WTC11 (cell line): ENCODE data around the gene SDHAF1.

Source experiments
- FOXK1 ChIP-seq: sonication (generic); formaldehyde crosslinking; IDR thresholded peaks from 2 replicates; pipeline ENCODE4 v1.8.0; 2022; ENCODE audit warnings: mild to moderate bottlenecking, moderate library complexity, missing genetic modification reagents
- FOXP1 ChIP-seq: sonication (generic); formaldehyde crosslinking; IDR thresholded peaks from 2 replicates; pipeline ENCODE4 v1.8.0; 2022; ENCODE audit warnings: missing genetic modification reagents, mild to moderate bottlenecking, moderate library complexity, borderline replicate concordance
- NFE2L1 ChIP-seq: sonication (generic); formaldehyde crosslinking; IDR thresholded peaks from 2 replicates; pipeline ENCODE4 v1.8.1; 2023; ENCODE audit warnings: missing genetic modification reagents
- SP1 ChIP-seq: sonication (generic); formaldehyde crosslinking; conservative IDR thresholded peaks from 2 replicates; pipeline ENCODE4 v1.8.1; 2022; ENCODE audit warnings: missing genetic modification reagents
- ZMAT4 ChIP-seq: fragments of 250-450 bp; sonication (Bioruptor Pico); IDR thresholded peaks from 2 replicates; pipeline ENCODE4 v1.9.0; 2021; ENCODE audit warnings: mild to moderate bottlenecking
- ZNF532 ChIP-seq: fragments of 250-450 bp; sonication (Bioruptor Pico); IDR thresholded peaks from 2 replicates; pipeline ENCODE4 v1.9.0; 2021; ENCODE audit warnings: mild to moderate bottlenecking, borderline replicate concordance
- TF ChIP-seq, protein P1 (sequence below): sonication (generic); formaldehyde crosslinking; IDR thresholded peaks from 2 replicates; pipeline ENCODE4 v1.8.0; 2022; ENCODE audit warnings: mild to moderate bottlenecking, missing genetic modification reagents
- TF ChIP-seq, protein P2 (sequence below): fragments of 200-600 bp; IDR thresholded peaks from 2 replicates; pipeline ENCODE4 v1.8.0; 2022; ENCODE audit warnings: antibody characterized with exemption
- TF ChIP-seq, protein P3 (sequence below): fragments of 250-450 bp; sonication (Bioruptor Pico); IDR thresholded peaks from 2 replicates; pipeline ENCODE4 v1.8.0; 2021; ENCODE audit warnings: mild to moderate bottlenecking

GRCh38 chr19:35993923-35994598, 927 bp upstream of the SDHAF1 start:
- TF ChIP-seq, protein P1, sequence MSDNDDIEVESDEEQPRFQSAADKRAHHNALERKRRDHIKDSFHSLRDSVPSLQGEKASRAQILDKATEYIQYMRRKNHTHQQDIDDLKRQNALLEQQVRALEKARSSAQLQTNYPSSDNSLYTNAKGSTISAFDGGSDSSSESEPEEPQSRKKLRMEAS (CRISPR knock-in tag), result no peak
- TF ChIP-seq, protein P2, sequence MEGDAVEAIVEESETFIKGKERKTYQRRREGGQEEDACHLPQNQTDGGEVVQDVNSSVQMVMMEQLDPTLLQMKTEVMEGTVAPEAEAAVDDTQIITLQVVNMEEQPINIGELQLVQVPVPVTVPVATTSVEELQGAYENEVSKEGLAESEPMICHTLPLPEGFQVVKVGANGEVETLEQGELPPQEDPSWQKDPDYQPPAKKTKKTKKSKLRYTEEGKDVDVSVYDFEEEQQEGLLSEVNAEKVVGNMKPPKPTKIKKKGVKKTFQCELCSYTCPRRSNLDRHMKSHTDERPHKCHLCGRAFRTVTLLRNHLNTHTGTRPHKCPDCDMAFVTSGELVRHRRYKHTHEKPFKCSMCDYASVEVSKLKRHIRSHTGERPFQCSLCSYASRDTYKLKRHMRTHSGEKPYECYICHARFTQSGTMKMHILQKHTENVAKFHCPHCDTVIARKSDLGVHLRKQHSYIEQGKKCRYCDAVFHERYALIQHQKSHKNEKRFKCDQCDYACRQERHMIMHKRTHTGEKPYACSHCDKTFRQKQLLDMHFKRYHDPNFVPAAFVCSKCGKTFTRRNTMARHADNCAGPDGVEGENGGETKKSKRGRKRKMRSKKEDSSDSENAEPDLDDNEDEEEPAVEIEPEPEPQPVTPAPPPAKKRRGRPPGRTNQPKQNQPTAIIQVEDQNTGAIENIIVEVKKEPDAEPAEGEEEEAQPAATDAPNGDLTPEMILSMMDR, result no peak
- no peak for TF ChIP-seq SP1 (CRISPR knock-in tag)
- TF ChIP-seq FOXP1, result no peak
- TF ChIP-seq FOXK1 (CRISPR knock-in tag), result no peak
- TF ChIP-seq NFE2L1, result no peak
- TF ChIP-seq ZNF532 (CRISPR knock-in tag), result no peak
- TF ChIP-seq, protein P3, sequence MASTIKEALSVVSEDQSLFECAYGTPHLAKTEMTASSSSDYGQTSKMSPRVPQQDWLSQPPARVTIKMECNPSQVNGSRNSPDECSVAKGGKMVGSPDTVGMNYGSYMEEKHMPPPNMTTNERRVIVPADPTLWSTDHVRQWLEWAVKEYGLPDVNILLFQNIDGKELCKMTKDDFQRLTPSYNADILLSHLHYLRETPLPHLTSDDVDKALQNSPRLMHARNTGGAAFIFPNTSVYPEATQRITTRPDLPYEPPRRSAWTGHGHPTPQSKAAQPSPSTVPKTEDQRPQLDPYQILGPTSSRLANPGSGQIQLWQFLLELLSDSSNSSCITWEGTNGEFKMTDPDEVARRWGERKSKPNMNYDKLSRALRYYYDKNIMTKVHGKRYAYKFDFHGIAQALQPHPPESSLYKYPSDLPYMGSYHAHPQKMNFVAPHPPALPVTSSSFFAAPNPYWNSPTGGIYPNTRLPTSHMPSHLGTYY (CRISPR knock-in tag), result no peak
- TF ChIP-seq ZMAT4 (CRISPR knock-in tag), result no peak
